ENCODE results near the gene CBFB.

Gene CBFB

GRCh38 chr16:67149276-67150046, 120.5 kb downstream of the CBFB start:
- CTCF ChIA-PET = no interaction called here
- POLR2A ChIA-PET = no interaction called here
- TF ChIP-seq ZNF384 (IDR thresholded peaks at IDR 0.05) = no peak
- TF ChIP-seq ARNT (IDR thresholded peaks at IDR 0.05) = no peak
- TF ChIP-seq NFRKB (IDR thresholded peaks at IDR 0.05) = no peak
- TF ChIP-seq CTBP1 (IDR thresholded peaks at IDR 0.05; ENCODE audit: borderline replicate concordance) = no peak
- no peak for TF ChIP-seq FOXA1 (IDR thresholded peaks at IDR 0.05)
- TF ChIP-seq TARDBP (IDR thresholded peaks at IDR 0.05) = no peak
- TF ChIP-seq FOXK2 (IDR thresholded peaks at IDR 0.05) = no peak
- TF ChIP-seq HDGF (IDR thresholded peaks at IDR 0.05; ENCODE audit: borderline replicate concordance) = no peak
- TF ChIP-seq BHLHE40 (IDR thresholded peaks at IDR 0.05; ENCODE audit: borderline replicate concordance) = no peak
- TF ChIP-seq SUZ12 (IDR thresholded peaks at IDR 0.05) = no peak
- no peak for TF ChIP-seq FOXM1 (IDR thresholded peaks at IDR 0.05; ENCODE audit: borderline replicate concordance)
- TF ChIP-seq SP1 (IDR thresholded peaks at IDR 0.05) = no peak
- no peak for TF ChIP-seq PKNOX1 (IDR thresholded peaks at IDR 0.05)
- no peak for TF ChIP-seq LEF1 (IDR thresholded peaks at IDR 0.05; ENCODE audit: borderline replicate concordance)
- no peak for TF ChIP-seq L3MBTL2 (conservative IDR thresholded peaks at IDR 0.05)
- no peak for TF ChIP-seq ELF4 (IDR thresholded peaks at IDR 0.05)
- DNase-seq (ENCODE audit: extremely low spot score) = no peak

GRCh38 chr16:67150047-67150832, 121.3 kb downstream of the CBFB start:
- POLR2A ChIA-PET = no interaction called here
- CTCF ChIA-PET = interaction anchor here (1.6 kb wide), 1 partner anchor 137 kb away, joined by 5 read pairs; no protein-coding TSS in a partner anchor
- no peak for DNase-seq (ENCODE audit: extremely low spot score)
- TF ChIP-seq LEF1 (IDR thresholded peaks at IDR 0.05; ENCODE audit: borderline replicate concordance) (no peak), ARNT (IDR thresholded peaks at IDR 0.05) (no peak), TARDBP (IDR thresholded peaks at IDR 0.05) (no peak), CTBP1 (IDR thresholded peaks at IDR 0.05; ENCODE audit: borderline replicate concordance) (no peak), SP1 (IDR thresholded peaks at IDR 0.05) (no peak), FOXK2 (IDR thresholded peaks at IDR 0.05) (no peak), L3MBTL2 (conservative IDR thresholded peaks at IDR 0.05) (no peak), NFRKB (IDR thresholded peaks at IDR 0.05) (no peak), PKNOX1 (IDR thresholded peaks at IDR 0.05) (no peak), HDGF (IDR thresholded peaks at IDR 0.05; ENCODE audit: borderline replicate concordance) (no peak), ZNF384 (IDR thresholded peaks at IDR 0.05) (no peak), FOXA1 (IDR thresholded peaks at IDR 0.05) (no peak), BHLHE40 (IDR thresholded peaks at IDR 0.05; ENCODE audit: borderline replicate concordance) (no peak), ELF4 (IDR thresholded peaks at IDR 0.05) (no peak), SUZ12 (IDR thresholded peaks at IDR 0.05) (no peak), FOXM1 (IDR thresholded peaks at IDR 0.05; ENCODE audit: borderline replicate concordance) (no peak)
